IPS DF 19.7 (cell line): ENCODE results near the gene GSTA1.
A peak's percentile ranks its signal among the peaks of the same experiment; 100 is the strongest.
"Not testable (repeated sequence)": the region's sequence is repeated elsewhere in the genome, so short reads cannot be mapped to it uniquely, and the experiment has no call there.

ENCODE experiments used
- DNase-seq: peaks from one replicate; pipeline ENCODE4 v3.0.0-alpha.2; 2013; ENCODE audit warnings: low read depth, low spot score

GSTA1 gene

GRCh38 chr6:52803668-52804255 lies at the start of gene GSTA1:
GSTA1 (minus strand) TSS chr6:52803816; CDS start chr6:52799267, 4,549 bp downstream.
- not testable (repeated sequence) for DNase-seq

DNA sequence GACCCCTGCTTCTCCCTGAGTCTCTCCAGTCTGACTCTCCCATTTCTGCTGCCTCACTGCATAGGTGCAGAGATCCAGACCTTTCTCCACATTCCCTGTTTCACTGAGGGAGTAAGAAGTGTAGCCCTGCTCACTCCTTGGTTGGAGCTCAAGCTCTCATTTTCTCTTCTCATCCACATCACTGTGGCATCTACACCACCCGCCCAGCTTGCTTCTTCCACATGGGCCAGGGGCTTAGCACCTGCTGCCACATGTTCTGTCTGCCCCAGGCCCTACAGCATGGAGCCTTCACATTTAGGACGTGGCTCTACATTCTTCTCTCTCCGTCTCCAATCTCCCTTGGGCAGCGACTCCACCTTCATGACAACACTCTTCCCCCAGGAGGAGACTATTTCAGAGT lies 45.5 kb upstream of the GSTA1 start:
- DNase-seq: no peak

DNA sequence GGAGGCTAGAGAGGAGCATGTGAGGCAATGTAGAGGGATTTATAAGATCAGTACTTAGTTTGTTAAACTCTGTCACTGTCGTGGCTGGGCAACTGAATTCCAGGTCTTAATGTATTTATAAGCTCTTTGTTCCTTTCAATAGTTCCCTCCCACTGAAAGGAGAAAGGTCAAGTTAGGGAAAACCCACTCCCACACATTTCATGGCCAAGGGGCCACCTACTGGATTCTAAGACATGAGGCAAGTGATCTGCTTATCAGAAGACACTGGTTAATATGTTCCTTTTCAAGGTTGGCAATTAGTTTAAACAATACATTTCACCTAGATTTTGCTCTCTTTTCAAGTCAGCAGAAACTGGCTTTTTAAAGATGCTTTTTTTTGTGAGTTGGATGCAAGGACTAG lies 42.4 kb upstream of the GSTA1 start:
- no peak for DNase-seq

GRCh38 chr6:52843605-52844004 lies 40.0 kb upstream of the GSTA1 start:
- DNase-seq: no peak

- DNase-seq: no peak
Observed at GRCh38 chr6:52840763-52841585, 37.4 kb upstream of the GSTA1 start, which contains the start of gene GSTA5. GSTA5 (minus strand) TSS chr6:52840813.

DNA sequence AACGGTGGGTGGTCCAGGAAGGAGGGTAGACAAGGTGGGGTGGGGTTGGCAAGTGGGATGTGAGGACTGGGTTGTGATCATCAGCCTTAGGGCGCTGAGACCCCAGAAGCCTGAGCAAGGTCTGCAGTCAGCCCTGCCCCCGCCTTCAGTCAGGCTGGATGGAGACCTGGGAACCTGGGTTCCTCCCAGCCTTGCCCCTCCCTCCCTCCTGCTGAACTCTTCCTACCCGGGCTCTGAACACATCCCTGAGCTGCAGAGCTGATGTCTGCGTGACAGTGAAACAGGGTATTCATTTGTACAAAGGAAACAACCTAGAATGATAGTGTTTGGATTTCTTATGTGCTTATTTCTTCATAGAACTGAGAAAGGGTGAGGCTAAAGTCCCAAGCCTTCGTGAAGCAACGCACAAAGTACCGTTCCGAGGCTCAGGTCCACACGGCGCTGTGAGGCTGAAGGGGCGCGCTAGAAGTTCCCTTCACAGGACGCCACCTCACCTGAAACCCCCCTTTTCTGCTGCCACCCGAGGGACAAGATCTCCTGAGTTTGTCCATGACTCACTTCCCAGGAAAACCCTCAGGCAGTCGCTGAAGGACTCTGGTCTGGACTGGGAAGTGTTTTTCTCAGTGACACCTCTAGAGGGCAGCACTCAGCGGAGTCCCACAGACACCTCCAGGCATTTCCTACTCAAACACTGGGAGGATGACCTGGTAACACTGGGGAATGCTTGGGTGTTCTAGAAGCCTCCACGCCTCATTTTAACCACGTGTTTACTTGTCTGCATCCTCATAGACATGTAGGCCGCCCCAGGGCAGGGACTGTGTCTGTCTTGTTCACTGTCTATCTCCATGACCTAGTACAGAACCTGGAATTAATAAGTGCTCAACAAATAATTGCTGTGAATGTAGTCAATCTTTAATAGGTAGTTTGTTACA lies 35.8 kb upstream of the GSTA1 start:
- DNase-seq: peak; percentile 59

DNA sequence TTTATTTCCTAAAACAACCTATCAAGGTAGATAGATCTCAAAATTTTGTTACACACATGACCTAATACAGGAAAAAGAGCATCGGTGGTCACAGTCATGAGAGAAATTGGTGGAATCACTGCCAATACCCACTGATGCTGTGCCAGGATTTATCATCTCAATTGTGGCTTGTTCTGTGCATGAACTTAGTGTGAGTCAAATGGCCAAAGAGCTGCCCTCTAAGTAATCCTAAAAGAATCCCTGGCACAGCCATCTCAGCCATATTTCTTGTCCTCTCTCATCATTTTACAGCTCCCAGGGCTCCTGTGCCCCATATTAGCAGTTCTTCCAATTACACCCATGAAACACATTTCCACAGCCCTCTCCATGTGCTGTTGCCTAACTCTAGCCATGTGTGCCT lies 30.9 kb upstream of the GSTA1 start:
- no peak for DNase-seq

- DNase-seq: not testable (repeated sequence)
Observed at GRCh38 chr6:52830869-52831268, 27.3 kb upstream of the GSTA1 start.

DNA sequence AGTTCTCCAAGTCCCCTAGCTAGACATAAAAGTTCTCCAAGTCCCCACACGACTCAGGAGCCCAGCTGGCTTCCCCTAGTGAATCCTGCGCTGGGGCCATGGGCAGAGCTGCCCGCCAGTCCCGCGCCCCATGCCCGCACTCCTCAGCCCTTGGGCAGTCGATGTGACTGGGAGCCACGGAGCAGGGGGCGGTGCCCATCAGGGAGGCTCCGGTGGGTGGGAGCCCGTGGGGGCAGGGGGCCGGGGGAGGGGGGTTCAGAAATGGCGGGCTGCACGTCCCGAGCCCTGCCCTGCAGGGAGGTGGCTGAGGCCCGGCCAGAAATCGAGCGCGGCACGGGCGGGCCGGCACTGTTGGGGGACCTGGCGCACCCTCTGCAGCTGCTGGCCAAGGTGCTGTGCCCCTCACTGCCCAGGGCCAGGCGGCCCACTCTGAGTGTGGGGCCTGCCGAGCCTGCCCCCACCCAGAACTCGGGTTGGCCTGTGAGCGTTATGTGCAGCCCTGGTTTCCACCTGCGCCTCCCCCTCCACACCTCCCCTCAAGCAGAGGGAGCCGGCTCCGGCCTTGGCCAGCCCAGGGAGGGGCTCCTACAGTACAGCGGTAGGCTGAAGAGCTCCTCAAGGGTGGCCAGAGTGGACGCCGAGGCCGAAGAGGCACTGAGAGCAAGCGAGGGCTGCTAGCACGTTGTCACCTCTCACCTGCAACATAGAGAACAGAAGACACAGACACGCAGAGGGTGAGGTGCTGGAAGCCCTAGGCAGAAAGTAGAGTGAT lies 25.6 kb upstream of the GSTA1 start:
- no peak for DNase-seq

DNA sequence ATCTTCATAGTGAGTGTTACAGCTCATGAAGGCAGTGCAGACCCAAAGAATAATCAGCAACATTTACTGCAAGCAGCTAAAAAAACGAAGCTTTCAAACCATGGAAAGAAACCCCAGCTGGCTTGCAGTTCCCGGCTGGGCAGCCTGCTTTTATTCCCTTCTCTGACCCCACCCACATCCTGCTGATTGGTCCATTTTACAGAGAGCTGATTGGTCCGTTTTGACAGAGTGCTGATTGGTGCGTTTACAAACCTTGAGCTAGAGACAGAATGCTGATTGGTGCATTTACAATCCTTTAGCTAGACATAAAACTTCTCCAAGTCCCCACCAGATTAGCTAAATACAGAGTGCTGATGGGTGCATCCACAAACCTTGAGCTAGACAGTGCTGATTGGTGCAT lies 25.0 kb upstream of the GSTA1 start:
- DNase-seq: not testable (repeated sequence)

DNA sequence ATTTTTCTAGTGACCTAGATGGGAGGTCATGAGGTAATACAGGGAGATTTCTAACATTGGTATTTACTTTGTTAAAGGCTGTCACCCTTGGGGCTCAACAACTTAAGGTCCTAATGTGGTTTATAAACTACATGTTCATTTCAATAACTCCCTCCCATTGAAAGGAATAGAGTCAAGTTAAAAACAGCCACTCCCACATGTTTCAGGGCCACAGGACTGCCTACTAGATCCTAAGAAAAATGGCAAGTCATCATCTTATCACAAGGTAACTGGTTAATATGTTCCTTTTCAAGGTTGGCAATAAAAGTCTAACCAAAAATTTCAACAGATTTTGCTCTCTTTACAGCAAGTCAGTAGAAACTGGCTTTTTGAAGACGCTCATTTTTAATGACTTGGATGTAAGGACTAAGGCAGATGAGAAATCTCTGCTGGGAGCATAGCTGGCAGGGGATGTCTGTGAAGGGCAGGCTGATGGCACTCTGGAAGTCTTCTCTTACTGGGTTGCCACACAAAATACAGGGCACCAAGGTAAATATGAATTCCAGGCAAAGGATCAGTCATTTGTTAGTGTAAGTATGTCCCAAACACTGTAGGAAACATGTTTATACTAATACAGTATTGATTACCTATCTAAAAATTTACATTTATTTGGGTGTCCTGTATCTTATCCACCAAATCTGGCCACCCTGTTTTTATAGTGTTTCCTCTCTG lies 23.6 kb upstream of the GSTA1 start:
- DNase-seq: not testable (repeated sequence)

- DNase-seq: no peak
Observed at GRCh38 chr6:52826513-52826912, 22.9 kb upstream of the GSTA1 start.

GRCh38 chr6:52825900-52826459 lies 22.4 kb upstream of the GSTA1 start:
- not testable (repeated sequence) for DNase-seq

DNA sequence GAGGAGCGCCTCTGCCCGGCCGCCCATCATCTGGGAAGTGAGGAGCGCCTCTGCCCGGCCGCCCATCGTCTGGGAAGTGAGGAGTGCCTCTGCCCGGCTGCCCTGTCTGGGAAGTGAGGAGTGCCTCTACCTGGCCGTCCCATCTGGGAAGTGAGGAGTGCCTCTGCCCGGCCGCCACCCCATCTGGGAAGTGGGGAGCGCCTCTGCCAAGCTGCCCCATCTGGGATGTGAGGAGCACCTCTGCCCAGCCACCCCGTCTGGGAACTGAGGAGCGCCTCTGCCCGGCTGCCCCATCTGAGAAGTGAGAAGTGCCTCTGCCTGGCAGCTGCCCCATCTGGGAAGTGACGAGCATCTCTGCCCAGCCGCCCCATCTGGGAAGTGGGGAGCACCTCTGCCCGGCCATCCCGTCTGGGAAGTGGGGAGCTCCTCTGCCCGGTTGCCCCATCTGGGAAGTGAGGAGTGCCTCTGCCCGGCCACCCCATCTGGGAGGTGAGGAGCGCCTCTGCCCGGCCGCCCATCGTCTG lies 21.7 kb upstream of the GSTA1 start:
- not testable (repeated sequence) for DNase-seq

- no peak for DNase-seq
Observed at GRCh38 chr6:52821842-52822241, 18.2 kb upstream of the GSTA1 start.

- DNase-seq: no peak
Observed at GRCh38 chr6:52820198-52820597, 16.6 kb upstream of the GSTA1 start.

- no peak for DNase-seq
Observed at GRCh38 chr6:52815167-52816092, 11.8 kb upstream of the GSTA1 start.

DNA sequence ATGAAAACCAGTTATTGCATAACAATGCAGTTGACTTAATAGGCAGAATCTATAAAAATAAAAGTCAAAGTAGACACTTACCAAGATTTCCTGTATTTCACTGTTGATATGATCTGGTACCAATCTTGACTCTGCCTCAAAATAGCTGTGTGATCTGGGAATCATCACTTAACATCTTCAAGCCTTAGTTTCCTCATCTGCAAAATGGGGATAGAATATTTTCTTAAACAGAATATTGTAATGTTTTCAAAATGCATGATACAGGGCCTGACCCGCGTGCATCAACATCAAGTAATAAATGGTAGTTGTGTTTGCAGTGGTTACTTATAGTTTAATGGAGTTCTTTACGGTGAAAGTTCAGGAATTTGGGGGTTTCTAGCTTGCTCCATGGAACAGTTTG lies 10.9 kb upstream of the GSTA1 start:
- not testable (repeated sequence) for DNase-seq

DNA sequence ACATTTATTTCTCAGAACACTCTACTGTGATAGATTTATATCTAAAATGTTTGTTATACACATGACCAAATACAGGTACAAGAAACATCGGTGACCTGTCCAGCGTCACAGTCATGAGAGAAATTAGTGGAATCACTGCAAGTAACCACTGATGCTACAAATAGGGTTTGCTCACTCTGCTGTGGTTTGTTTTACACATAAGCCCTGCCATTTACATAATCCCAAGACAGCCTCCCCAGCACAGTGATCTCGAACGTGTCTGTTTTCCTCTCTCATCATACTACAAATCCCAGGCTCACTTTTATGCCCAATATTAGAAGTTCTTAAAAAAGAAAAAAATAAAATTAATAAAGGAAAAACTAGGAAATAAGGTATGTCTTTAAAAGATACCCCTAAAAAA lies 6.2 kb upstream of the GSTA1 start:
- not testable (repeated sequence) for DNase-seq
